ENCODE results near the gene MCTP2.

- TF ChIP-seq TCF7L2 (IDR thresholded peaks at IDR 0.05; ENCODE audit: low read depth, low read length) (no peak), MTA3 (IDR thresholded peaks at IDR 0.05; ENCODE audit: borderline replicate concordance) (no peak), ZNF639 (CRISPR knock-in tag; conservative IDR thresholded peaks at IDR 0.05 in 1 of 2, IDR thresholded peaks at IDR 0.05 in 1 of 2) (no peak)
These were observed 30.8 kb downstream of the MCTP2 start for GRCh38 chr15:94262201-94262600.

Data from K562 (cell line).